NT2/D1 (cell line): ENCODE measurements around the gene AKR7A2.

ENCODE experiments used
- SUZ12 ChIP-seq: IDR thresholded peaks from 2 replicates; pipeline ENCODE4 v1.6.1; 2011; ENCODE audit not compliant: insufficient read length, insufficient read depth; ENCODE audit errors: extremely low read depth
- YY1 ChIP-seq: IDR thresholded peaks from 2 replicates; pipeline ENCODE4 v1.6.1; 2011; ENCODE audit not compliant: insufficient read length, insufficient read depth
- ZNF274 ChIP-seq: IDR thresholded peaks from 2 replicates; pipeline ENCODE4 v1.6.1; 2011; ENCODE audit warnings: mild to moderate bottlenecking, low read depth, low read length

- no peak for TF ChIP-seq SUZ12
- TF ChIP-seq ZNF274 = no peak
- TF ChIP-seq YY1 = no peak
Measured at GRCh38 chr1:19360016-19360415, 48.1 kb upstream of the AKR7A2 start.
